Measurements from ENCODE around the gene GPR150.

DNA sequence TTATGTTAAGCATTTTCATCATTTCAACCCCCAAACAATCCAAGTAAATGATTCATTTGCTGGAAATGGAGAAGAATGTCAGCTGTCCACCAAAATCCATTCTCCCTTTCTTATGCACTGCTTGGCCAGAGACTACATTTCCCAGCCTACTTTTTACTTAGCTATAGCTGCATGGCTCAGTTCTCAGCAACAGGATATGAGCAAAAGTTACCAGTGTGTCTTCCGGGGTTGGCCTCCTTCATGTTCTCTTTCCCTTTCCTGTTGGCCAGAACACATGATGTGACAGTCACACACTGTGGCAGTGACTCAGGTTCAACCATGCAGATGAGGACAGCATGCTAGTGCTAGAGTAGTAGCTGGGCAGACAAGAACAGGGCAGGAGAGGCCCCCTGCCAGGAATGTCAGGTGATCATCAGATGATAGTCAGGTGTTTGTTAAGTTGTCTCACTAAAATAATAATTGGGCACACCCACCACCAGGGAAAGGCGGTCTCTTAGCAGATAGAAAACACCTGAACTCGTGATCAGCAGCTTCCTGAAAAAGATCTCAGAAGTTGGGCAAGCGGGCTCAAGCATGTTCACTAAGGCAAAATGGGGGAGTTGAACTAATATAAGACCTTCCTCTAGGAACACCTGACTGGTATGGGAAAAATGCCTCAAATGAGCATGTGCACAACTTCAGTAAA, 12.2 kb downstream of the GPR150 start:
- TF ChIP-seq, protein P1, sequence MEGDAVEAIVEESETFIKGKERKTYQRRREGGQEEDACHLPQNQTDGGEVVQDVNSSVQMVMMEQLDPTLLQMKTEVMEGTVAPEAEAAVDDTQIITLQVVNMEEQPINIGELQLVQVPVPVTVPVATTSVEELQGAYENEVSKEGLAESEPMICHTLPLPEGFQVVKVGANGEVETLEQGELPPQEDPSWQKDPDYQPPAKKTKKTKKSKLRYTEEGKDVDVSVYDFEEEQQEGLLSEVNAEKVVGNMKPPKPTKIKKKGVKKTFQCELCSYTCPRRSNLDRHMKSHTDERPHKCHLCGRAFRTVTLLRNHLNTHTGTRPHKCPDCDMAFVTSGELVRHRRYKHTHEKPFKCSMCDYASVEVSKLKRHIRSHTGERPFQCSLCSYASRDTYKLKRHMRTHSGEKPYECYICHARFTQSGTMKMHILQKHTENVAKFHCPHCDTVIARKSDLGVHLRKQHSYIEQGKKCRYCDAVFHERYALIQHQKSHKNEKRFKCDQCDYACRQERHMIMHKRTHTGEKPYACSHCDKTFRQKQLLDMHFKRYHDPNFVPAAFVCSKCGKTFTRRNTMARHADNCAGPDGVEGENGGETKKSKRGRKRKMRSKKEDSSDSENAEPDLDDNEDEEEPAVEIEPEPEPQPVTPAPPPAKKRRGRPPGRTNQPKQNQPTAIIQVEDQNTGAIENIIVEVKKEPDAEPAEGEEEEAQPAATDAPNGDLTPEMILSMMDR (IDR thresholded peaks at IDR 0.05; ENCODE audit: low read length) = no peak
- TF ChIP-seq EZH2 (IDR thresholded peaks at IDR 0.05; ENCODE audit: borderline replicate concordance, low read length) = no peak

Data from OCI-LY1 (cell line).